Urothelium cell line (cell line): ENCODE data around the gene EEF1E1.

ENCODE experiments used
- DNase-seq: peaks from one replicate; pipeline ENCODE4 v3.0.0; 2011; ENCODE audit warnings: low spot score, mixed read lengths
- FAIRE-seq: peaks from 2 replicates; lab custom pipeline; 2011; peaks lifted over from hg19 to GRCh38; lab: Jason Lieb, UNC

The EEF1E1 gene

DNA sequence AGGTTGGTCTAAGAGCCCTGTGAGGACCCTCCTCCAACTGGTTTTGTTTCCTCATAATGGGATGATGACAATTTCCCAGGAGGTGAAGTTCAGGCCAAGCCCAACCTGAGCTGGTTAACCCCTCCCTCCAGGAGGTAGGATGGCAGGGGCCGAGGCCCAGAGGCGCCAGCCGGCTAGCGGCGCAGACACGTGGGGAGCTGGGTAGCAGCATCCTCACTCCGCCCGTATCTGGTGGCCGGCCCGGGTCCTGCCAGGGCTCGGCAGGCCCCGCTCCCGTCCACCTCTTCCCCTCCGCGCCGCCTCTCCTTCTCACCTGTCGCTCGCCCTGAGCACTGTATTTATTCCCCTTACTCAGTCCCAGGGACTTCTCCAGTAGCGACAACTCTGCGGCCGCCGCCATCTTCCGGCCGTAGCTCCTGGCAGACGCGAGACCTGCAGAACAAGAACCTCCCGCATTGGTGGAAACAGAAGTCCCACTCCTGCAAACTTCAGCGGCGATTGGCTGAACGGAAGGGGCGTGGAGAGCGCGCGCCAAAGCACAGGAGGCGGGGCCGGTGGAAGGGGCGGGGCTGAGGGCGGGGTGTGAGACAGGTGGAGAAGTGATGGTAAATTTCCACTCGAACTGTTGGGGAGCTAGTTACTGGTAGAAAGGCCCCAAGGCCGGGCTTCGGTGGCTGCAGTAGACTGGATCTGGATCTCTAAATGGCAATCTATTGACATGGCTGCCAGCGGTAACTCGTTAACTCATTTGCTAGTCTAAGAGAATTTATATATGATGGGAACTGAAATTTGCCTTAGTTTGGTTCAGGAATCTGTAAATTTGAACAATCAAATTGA lies at the start of gene EEF1E1:
EEF1E1 (minus strand) TSS at position 427 of the 837 bp plus-strand sequence; CDS start at position 400, 27 bp downstream.
- FAIRE-seq (no peak), DNase-seq (peak; percentile 96)

GRCh38 chr6:8149350-8149749 lies 47.0 kb upstream of the EEF1E1 start:
- no peak for FAIRE-seq
- no peak for DNase-seq

- DNase-seq (no peak), FAIRE-seq (no peak)
Observed at GRCh38 chr6:8143945-8144344, 41.6 kb upstream of the EEF1E1 start.

DNA sequence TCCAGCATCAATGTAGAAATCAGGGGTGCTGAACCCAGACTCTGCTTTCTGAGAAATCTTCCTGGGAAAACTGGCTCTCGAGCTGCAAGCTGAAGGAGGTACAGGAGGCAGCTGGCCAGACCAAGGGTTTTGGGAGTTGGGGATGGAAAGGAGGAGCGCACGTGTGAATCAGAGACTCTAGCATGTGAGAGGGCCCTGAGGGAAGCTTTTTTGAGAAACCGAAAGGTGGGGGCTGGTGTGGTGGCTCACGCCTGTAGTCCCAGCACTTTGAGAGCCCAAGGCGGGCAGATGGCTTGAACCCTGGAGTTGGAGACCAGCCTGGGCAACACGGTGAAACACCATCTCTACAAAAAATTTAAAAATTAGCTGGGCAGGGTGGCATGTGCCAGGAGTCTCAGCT lies 37.1 kb upstream of the EEF1E1 start:
- no peak for FAIRE-seq
- DNase-seq: no peak

DNA sequence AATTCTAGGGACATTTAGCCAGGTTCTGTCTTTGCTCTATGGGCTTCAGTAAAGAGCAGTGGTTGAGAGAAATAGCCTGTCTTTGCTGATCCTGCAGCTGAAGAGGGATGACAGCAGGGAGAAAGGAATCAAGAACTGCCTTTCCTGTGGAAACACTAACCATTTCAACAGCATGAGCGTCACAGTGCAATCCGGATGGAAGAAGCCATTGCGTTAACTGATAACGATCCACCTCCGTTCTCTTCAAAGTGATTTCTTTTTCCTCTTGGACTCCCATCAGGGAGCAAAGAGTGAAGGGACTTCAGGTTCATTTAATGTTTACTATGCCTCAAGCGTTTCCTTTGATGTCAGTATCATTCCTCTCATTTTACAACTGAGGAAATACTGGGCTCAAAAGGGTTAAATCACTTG lies 35.2 kb upstream of the EEF1E1 start:
- DNase-seq (no peak), FAIRE-seq (no peak)

GRCh38 chr6:8135276-8135675 lies 32.9 kb upstream of the EEF1E1 start:
- no peak for FAIRE-seq

GRCh38 chr6:8132130-8132529 lies 29.8 kb upstream of the EEF1E1 start:
- FAIRE-seq (no peak), DNase-seq (no peak)

More at GRCh38 chr6:8135276-8135675, 32.9 kb upstream of the EEF1E1 start:
- DNase-seq: no peak

DNA sequence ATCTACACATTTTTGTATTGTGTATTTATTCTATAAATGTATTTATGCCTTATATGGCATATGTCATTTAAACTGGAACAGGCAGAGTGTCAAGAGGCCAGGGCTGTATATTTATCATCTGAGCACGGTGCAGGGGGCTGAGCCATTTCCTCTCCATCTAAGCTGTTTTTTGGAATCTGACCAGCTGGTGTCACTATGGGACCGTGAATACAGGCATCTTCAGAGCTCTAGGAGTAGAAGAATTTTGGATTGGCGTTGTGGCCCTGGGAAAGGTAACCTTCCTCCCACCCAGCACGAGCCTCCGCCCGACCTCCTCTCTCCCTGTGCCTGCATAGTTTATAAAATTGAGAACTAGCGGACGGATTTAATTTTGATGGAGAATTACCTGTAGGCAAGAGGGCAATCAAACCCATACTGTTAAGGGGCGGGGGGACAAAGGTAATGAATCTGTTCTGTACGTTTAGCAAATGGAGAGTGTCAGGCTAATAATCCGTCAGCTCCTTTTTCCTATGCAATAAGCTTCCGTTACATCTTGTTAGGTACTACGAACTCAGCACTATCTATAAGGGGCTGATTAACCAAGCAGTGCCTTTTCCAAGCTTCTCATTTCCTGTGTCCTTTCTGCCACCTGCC lies 29.0 kb upstream of the EEF1E1 start:
- peak; percentile 61 for DNase-seq
- no peak for FAIRE-seq

- DNase-seq (no peak), FAIRE-seq (no peak)
Observed at GRCh38 chr6:8130399-8130798, 28.1 kb upstream of the EEF1E1 start.

- DNase-seq: no peak
- FAIRE-seq: no peak
Observed at GRCh38 chr6:8123236-8123635, 20.9 kb upstream of the EEF1E1 start.

GRCh38 chr6:8114956-8115355 lies 12.6 kb upstream of the EEF1E1 start:
- FAIRE-seq (no peak), DNase-seq (no peak)

- DNase-seq: no peak
- no peak for FAIRE-seq
Observed at GRCh38 chr6:8113131-8113654, 10.8 kb upstream of the EEF1E1 start.

DNA sequence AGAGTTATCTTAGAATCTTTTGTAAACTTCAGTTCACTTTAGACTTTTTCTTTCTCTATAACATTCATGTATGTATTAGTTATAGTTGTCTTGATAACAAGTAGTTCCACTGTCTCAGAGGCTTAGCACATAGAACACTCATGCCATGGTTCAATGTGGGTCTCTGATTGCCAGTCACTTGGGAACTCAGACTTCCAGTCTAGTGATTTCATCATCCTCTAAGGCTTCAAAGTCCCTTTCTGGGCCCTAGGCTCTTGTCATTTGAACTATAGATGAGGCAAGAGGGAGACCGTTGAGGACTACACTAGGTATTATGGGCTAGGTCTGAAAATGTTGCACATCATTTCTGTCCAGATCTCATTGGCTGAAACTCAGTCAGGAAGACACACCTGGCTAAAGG lies 8.4 kb upstream of the EEF1E1 start:
- no peak for FAIRE-seq
- no peak for DNase-seq

- DNase-seq (no peak), FAIRE-seq (no peak)
Observed at GRCh38 chr6:8110117-8110721, 7.9 kb upstream of the EEF1E1 start.

GRCh38 chr6:8108759-8109539 lies 6.6 kb upstream of the EEF1E1 start:
- FAIRE-seq (no peak), DNase-seq (no peak)

DNA sequence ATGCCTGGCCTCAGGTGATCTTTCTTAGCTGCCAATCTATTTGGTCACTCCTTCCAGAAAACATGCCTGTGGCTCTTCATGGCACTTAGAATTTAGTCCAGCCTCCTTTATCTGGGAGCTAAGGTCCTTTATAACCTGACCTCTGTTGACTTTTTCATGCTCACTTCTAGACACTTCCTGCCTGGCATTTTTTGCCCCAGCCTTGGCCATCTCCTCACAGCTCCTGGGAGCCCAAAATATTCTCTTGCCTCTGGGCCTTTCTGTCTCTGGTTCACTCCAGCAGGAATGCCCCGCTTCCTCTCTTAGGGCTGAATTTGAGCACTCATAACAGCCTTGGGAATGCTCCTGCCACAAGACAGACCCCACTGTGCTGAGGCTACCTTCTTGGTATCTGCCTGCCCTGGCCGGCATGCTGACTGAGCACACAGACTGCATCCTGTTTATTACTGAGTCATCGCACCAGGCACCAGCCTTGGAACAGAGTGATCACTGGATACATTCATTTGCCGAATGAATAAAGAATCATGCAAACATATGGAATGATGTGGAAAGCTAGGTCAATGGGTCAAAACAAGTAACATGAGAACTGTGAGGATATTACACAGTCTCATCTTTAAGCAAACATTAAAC lies 5.8 kb upstream of the EEF1E1 start:
- DNase-seq: peak; percentile 73
- no peak for FAIRE-seq

- DNase-seq (no peak), FAIRE-seq (no peak)
Observed at GRCh38 chr6:8105791-8106190, 3.4 kb upstream of the EEF1E1 start.

DNA sequence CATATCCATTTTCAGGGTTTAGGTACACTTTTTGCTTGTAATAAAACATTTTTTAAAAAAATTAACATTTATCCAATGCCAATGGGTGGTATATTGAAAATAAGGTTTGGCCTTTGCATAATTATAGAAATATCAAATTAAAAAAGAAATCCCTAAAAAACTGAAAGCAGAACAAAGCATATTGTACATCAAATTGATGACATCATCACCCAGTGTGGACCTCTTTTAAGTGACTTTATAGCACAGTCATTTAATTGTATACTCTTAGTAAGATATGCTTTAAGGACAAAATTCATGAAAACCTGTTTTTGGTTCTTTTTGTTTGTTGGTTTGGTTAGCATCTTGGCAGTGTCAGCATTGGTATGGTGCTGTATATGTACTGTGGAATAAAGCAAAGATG lies 1.4 kb upstream of the EEF1E1 start:
- no peak for DNase-seq
- no peak for FAIRE-seq

- DNase-seq (no peak), FAIRE-seq (no peak)
Observed at GRCh38 chr6:8100159-8100854, 2.0 kb downstream of the EEF1E1 start.

DNA sequence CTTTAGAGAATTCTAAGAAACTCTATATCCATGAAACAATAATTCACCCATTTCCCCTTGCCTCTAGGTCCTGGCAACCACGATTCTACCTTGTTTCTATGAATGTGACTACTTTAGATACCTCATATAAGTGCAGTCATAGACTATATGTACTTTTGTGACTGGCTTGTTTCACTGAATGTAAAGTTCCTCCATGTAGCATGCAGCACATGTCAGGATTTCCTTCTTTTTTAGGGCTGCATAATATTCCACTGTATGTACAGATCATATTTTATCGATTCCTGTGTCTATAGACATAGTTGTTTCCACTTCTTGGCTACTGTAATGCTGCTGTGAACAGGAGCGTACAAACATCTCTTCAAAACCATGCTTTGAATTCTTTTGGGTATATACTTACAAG lies 11.7 kb downstream of the EEF1E1 start:
- FAIRE-seq (no peak), DNase-seq (no peak)
